SJCRH30 (cell line): ENCODE measurements around the gene FIBIN. TPM values are rescaled to one million over a fixed set of nuclear protein-coding genes. Genes with fewer than 3 reads are reported as not detected.
"Not testable (repeated sequence)": the region's sequence is repeated elsewhere in the genome, so short reads cannot be mapped to it uniquely, and the experiment has no call there.

Source experiments
- DNase-seq, 2 experiments: peaks; one replicate each; pipeline ENCODE4 v3.0.0-alpha.2; 2015 to 2020
- H3K27ac ChIP-seq: fragments of 250-450 bp; sonication (Bioruptor Pico); 2 replicates; pipeline ENCODE4 v1.5.1; 2020; ENCODE audit warnings: mild to moderate bottlenecking, moderate library complexity
- H3K27me3 ChIP-seq: fragments of 250-450 bp; sonication (Bioruptor Pico); 2 replicates; pipeline ENCODE4 v1.5.1; 2020; ENCODE audit warnings: mild to moderate bottlenecking, moderate library complexity
- H3K36me3 ChIP-seq: fragments of 250-450 bp; sonication (Bioruptor Pico); 2 replicates; pipeline ENCODE4 v1.5.1; 2020; ENCODE audit warnings: mild to moderate bottlenecking, moderate library complexity
- H3K4me1 ChIP-seq: fragments of 250-450 bp; sonication (Bioruptor Pico); 2 replicates; pipeline ENCODE4 v1.5.1; 2020; ENCODE audit warnings: mild to moderate bottlenecking, moderate library complexity
- H3K4me3 ChIP-seq: fragments of 250-450 bp; sonication (Bioruptor Pico); 2 replicates; pipeline ENCODE4 v1.5.1; 2020; ENCODE audit warnings: mild to moderate bottlenecking, moderate library complexity
- H3K9me3 ChIP-seq: fragments of 250-450 bp; sonication (Bioruptor Pico); replicated peaks from 2 replicates; pipeline ENCODE4 v1.5.1; 2020; ENCODE audit warnings: mild to moderate bottlenecking, moderate library complexity
- total RNA-seq: library from RNA; depleted of rRNA; stranded (reverse); fragments of >200 nt; shearing (Covaris generic); gene quantifications from 2 replicates; pipeline ENCODE4 v1.2.3, GENCODE V29; 2014

FIBIN gene
- total RNA-seq, 1 experiment from 2014 or later, result 0.36 TPM

DNA sequence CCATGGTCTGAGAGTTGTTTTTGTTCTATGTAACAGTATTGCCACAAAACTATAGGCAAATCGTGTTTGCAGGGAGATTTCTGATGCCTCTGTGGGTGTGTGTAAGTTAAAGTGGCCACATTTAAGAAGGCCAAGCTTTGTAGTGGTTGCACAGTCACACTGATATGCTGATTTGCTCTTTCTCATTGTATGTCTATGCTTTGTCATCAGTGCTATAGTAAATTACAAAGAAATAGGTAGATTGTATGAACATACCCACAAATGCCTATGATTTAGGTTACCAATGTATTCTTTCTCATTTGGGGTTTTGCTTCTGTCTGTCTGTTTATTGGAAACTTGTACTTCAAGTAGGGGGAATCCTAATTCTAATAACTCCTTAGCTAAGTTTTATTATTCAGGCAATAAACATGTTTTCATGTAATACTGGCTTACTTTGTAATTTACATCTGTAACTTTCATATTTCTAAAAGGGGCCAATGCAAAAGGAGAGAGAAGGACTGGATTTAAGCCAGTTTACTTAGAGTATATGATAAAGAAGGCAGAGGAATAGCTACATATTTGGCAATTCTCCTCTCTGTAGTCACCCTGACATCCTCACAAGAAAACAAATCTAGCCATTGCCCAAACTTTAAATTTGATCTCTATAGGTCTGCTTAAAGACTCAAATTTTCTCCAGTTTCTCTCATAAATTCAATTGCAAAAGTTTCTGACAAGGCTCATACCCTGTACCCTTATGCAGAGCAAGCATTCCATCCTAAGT lies 2.0 kb downstream of the FIBIN start:
- 0 out of 2 replicates have a peak, but pooled peaks cover 3% of the 10 kb centered on the region for H3K4me1 ChIP-seq
- no peaks in the 10 kb centered on the region for H3K9me3 ChIP-seq
- H3K27ac ChIP-seq, result no peak overlapping the region
- H3K27me3 ChIP-seq, result peaks cover 11% of the 10 kb centered on the region; the same call in 1 of the 2 replicates
- no peaks in the 10 kb centered on the region for H3K36me3 ChIP-seq
- no peak for DNase-seq
- no peak overlapping the region for H3K4me3 ChIP-seq

DNA sequence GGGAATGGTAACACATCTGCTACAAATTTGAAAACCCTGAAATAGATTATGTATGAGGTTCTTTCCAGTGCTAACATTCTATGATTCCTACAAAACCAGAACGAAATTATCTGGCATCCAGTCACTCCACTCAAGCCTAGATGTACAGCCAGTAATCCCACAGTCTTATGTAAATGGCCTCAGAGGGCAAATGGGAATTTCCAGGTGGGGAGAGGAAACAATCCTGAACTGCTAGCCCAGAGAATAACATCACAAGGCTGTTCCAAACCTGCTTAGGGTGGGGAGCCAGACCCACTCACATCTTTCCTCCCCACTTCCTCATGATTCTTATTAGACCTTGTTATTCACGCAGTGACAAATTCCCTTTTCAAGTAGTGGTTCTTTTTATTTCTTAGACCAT lies 3.5 kb downstream of the FIBIN start:
- Histone ChIP-seq H3K27me3 (peaks cover 11% of the 10 kb centered on the region; the same call in 1 of the 2 replicates), H3K9me3 (no peaks in the 10 kb centered on the region), H3K27ac (no peak overlapping the region), H3K4me1 (0 out of 2 replicates have a peak, but pooled peaks cover 3% of the 10 kb centered on the region), H3K36me3 (no peaks in the 10 kb centered on the region), H3K4me3 (no peak overlapping the region)
- no peak for DNase-seq

DNA sequence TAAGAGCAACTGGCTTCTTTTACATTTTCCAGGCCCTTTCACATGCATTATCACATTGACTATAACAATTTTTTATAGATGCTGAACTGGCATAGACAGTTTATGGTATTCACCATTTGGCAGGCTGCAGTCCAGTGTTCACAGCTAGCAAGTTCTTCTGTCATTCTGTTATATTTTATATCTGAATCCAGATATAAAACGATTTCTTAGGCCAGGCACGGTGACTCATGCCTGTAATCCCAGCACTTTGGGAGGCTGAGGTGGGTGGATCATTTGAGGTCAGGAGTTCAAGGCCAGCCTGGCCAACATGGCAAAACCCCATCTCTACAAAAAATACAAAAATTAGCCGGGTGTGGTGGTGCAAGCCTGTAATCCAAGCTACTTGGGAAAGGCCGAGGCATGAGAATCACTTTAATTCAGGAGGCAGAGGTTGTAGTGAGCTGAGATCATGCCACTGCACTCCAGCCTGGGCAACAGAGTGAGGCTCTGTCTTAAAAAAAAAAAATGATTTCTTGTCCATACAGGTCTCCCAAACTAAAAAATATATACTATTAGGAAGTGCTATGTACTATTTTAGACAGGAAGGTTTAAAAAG lies 7.3 kb downstream of the FIBIN start:
- not testable (repeated sequence) for H3K4me3 ChIP-seq, H3K9me3 ChIP-seq, H3K36me3 ChIP-seq, H3K27ac ChIP-seq, H3K27me3 ChIP-seq, DNase-seq, H3K4me1 ChIP-seq

DNA sequence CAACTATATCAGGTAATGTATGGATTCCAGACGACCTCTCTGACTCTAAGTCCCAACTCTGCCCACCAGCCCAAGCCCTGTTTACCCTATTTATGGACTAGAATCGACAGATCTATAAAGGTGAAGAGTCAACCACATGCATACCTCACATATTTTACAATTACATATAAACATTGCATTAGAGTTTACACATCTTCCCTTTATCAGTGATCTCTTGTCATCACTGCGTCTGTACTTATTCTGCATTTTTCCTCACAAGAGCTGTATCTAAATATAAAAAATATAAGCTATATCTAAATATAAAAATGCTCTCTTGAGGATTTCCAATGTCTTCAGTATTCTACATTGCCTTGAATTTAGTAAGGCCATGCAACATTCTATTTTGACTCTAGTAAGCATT lies 8.5 kb downstream of the FIBIN start:
- Histone ChIP-seq H3K4me1 (0 out of 2 replicates have a peak, but pooled peaks cover under 1% of the 10 kb centered on the region), H3K4me3 (no peak overlapping the region), H3K27me3 (no peaks in the 10 kb centered on the region), H3K27ac (no peak overlapping the region), H3K9me3 (no peaks in the 10 kb centered on the region), H3K36me3 (no peaks in the 10 kb centered on the region)
- no peak for DNase-seq

DNA sequence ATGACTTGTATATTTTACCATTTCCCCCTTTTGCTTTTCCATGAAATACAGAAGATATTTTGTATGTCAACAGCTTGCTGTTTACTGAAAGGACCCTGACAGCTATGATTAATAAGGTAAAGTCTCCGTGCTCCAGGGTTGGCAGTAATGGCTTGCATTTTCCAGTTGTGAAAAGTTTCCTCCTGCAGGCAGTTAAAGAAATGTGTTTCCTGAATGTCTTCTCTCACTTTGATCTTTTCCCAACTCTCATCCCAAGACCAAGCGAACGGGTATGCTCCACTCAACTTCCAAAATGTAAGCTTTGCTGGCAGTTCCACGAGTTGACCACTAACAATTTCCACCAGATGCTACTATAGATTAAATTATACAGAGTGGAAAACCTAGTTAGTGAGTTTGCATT lies 8.9 kb downstream of the FIBIN start:
- Histone ChIP-seq H3K27ac (no peak overlapping the region), H3K27me3 (no peaks in the 10 kb centered on the region), H3K9me3 (no peaks in the 10 kb centered on the region), H3K36me3 (no peaks in the 10 kb centered on the region), H3K4me1 (no peaks in the 10 kb centered on the region), H3K4me3 (no peak overlapping the region)
- no peak for DNase-seq

DNA sequence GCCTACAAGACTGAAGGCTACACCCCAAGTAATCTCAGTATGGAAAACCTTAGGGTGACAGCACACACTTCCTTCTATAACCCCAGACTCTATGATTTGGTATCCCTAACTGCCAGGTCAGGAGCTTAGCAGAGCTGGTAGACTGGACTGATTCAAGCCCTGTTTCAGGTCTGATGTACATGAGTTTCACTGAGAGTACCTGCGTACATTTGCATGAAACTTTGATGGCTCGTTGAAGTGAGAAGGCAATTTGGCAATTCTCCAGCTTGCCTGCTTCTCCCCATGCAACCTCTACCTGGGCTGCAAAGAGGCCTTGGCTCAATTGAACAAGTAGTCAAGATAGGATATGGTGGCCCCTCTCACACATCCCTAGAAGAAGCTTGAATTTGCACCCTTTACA lies 10.2 kb downstream of the FIBIN start:
- DNase-seq, result no peak
- Histone ChIP-seq H3K4me1 (no peaks in the 10 kb centered on the region), H3K4me3 (no peak overlapping the region), H3K36me3 (no peaks in the 10 kb centered on the region), H3K9me3 (no peaks in the 10 kb centered on the region), H3K27ac (no peak overlapping the region), H3K27me3 (no peaks in the 10 kb centered on the region)

DNA sequence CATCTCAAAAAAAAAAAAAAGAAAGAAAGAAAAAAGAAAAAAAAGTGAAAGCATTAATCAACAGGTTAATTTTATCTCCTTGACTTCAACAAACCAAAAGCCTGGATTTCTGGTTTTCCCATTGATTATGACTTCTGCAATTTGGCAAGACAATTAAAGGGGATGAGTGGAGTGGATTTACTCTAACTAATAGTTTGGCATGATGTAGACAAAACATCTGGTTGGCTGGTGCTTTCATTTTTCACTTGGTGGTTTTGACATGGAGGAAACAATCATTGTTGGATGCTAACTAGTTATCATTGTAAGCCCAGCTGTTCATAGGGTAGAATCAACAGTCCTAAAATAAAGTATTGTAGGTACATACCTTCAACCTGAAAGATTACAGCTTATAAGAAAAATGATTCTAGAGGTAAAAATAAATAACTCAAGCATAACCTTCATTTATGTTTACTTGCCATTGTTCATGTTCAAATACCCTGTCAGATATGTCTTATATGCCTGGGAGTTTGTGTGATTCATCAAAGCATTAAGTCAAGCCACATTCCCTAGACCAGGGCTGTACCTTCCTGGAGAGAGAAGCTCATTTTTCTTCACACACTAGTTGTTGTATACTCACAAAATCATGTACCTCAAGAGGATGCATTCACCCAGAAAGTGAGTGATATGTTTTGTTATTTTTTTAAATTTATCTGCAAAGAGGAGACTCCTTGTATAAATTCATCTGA lies 15.1 kb downstream of the FIBIN start:
- Histone ChIP-seq H3K4me1 (peaks cover 8% of the 10 kb centered on the region), H3K9me3 (no peaks in the 10 kb centered on the region), H3K4me3 (no peak overlapping the region), H3K27ac (no peak overlapping the region), H3K27me3 (no peaks in the 10 kb centered on the region), H3K36me3 (no peaks in the 10 kb centered on the region)
- no peak for DNase-seq

DNA sequence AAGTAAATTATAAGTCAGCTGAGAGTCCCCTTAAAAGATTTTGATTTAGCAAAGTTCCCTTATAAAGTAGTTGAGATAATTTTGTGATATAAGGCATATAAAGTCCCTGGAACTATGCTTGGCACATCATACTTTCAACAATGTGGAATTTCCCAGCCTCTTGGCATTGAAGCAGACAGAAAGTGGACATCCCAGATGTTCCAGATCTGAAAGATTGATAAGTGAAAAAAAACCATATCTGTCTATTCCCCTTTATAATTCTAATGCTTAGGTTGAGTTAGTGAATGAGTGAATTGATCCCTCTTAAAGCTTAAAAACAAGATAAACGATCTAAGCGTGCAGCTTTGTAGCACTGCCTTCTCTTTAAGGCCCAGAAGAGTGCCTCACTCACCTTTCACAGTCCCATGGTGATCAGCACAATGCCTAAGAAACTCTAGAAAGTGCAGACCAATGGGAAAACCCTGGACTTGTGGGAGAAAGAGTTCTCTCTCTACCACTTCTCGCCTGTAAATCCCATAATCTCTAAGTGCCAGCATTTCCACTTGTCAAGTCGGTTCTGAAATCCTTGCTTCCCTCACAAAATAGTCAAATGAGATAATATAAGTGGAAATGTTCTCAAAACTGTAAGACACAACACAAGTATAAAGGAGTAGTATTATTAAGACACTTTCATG lies 17.8 kb downstream of the FIBIN start:
- H3K4me3 ChIP-seq, result peak overlapping the region; percentile 45
- H3K4me1 ChIP-seq, result peaks cover 8% of the 10 kb centered on the region
- peak; percentile 9 to 57 for DNase-seq
- H3K27me3 ChIP-seq, result no peaks in the 10 kb centered on the region
- peak overlapping the region; percentile 46 for H3K27ac ChIP-seq
- no peaks in the 10 kb centered on the region for H3K9me3 ChIP-seq
- no peaks in the 10 kb centered on the region for H3K36me3 ChIP-seq

DNA sequence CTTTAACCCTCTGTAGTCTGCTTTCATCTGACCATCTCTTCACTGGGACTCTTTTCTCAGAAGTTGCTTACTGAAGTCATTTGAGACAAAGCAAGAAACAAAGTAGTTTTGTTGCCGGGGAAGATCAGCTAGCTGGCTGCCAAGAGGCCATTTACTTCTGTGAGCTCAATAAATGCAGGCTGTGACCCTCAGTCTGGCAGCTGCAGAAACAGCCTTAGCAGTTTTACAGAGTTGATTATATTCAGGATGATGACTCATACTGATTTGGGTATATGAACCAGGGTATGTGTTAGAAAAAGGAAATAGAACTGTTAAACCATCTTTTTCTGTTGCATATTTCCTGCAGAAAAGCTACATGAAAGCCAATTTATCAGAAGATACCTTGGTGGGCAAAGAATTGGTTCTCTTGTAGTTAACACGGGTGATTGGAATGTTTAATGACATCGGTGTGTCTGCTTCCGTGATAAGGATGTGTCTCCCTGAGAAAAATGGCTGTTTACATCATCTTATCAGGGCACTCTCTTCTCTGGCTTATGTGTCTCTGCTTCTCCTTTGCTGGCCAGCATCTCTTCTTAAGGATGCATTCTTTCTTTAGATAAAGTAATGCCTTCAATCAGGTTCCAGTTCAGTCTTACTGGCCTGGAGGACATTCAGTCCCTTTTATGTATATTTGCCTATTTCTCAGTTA lies 18.5 kb downstream of the FIBIN start:
- peak overlapping the region; percentile 45 for H3K4me3 ChIP-seq
- H3K27ac ChIP-seq, result peak overlapping the region; percentile 46
- H3K9me3 ChIP-seq, result no peaks in the 10 kb centered on the region
- DNase-seq, result peak; percentile 67 to 85
- no peaks in the 10 kb centered on the region for H3K27me3 ChIP-seq
- H3K36me3 ChIP-seq, result no peaks in the 10 kb centered on the region
- H3K4me1 ChIP-seq, result peaks cover 8% of the 10 kb centered on the region

DNA sequence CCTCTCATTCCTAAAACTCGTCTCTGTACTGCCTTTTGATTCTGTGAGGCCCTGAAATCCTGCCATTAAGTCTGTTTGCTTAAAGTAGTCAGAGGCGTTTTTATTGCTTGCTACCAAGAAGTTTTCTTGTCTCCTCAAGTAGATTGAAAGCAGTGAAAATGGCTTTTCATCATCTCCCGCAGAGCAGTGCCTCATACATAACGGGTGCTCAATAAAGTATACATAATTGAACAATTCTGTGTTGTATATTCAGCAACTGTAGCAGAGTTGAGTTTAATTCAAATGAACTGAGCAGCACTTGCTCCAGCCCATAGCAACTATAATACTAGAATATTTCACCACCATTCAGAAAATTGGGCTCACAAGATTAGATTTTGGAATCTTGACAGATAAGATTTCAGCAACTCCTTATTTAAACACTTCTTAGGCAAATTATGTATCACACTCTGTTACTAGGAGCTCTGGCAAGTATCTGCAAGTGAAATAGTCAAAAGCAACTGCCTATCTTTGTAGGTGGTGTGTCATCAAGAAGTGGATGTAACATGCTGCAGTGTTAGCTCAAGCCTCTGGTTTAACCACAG lies 20.0 kb downstream of the FIBIN start:
- H3K9me3 ChIP-seq, result no peaks in the 10 kb centered on the region
- no peaks in the 10 kb centered on the region for H3K27me3 ChIP-seq
- peaks cover 10% of the 10 kb centered on the region for H3K4me1 ChIP-seq
- no peak overlapping the region for H3K4me3 ChIP-seq
- H3K27ac ChIP-seq, result no peak overlapping the region
- no peak for DNase-seq
- no peaks in the 10 kb centered on the region for H3K36me3 ChIP-seq

DNA sequence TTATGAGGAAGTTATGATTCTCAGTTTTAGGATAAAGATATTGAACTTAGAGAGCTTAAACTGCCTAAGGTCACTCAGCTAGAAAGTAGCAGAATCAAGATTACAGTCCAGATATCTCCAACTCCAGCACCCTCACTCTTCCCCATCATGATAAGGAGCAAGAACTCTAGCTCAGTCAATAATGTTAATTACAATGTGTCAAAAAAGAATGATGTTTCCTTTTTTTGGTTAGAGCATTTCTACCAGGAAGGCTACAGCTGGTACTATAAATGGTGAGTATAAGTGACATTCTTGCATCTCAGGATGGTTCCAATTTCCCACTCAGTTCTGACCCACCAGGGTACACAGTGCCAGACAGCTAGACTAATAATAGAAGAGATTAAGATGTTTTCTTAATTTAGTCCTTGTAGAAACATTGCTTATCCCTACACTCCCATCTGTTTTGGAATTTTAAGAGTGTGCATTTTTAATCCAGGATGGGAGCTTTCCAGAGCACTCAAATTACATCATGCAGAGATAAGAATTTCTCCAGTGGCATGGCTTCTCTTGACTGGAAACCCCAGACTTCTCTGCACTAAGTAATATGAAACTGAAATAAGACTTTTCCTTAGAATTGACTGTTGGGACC lies 25.1 kb downstream of the FIBIN start:
- H3K9me3 ChIP-seq, result no peaks in the 10 kb centered on the region
- peaks cover 4% of the 10 kb centered on the region; the same call in 1 of the 2 replicates for H3K4me1 ChIP-seq
- no peaks in the 10 kb centered on the region for H3K27me3 ChIP-seq
- H3K36me3 ChIP-seq, result no peaks in the 10 kb centered on the region
- no peak overlapping the region for H3K27ac ChIP-seq
- no peak overlapping the region for H3K4me3 ChIP-seq
- peak in 1 of 2 experiments; percentile 23 for DNase-seq

DNA sequence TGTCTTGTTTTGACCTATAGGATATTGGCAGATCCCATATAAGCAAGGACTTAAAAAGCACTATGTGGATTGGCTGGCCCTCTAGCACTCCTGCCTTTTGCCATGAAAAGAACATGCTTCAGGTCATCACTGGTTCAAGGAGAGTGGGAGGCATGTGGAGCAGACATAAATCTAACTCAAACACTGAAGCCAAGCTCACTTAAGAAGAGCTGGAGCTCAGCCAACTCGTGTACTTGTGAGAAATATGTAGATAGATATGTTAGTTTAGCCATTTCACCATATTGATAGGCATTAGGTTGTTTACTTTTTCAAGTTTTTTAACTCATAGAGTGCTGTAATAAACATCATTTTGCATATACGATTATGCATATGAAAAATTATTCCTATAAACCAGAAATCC lies 26.8 kb downstream of the FIBIN start:
- no peak for DNase-seq
- no peak overlapping the region for H3K4me3 ChIP-seq
- no peaks in the 10 kb centered on the region for H3K27me3 ChIP-seq
- no peak overlapping the region for H3K27ac ChIP-seq
- H3K4me1 ChIP-seq, result peaks cover 4% of the 10 kb centered on the region; the same call in 1 of the 2 replicates
- no peaks in the 10 kb centered on the region for H3K36me3 ChIP-seq
- no peaks in the 10 kb centered on the region for H3K9me3 ChIP-seq

DNA sequence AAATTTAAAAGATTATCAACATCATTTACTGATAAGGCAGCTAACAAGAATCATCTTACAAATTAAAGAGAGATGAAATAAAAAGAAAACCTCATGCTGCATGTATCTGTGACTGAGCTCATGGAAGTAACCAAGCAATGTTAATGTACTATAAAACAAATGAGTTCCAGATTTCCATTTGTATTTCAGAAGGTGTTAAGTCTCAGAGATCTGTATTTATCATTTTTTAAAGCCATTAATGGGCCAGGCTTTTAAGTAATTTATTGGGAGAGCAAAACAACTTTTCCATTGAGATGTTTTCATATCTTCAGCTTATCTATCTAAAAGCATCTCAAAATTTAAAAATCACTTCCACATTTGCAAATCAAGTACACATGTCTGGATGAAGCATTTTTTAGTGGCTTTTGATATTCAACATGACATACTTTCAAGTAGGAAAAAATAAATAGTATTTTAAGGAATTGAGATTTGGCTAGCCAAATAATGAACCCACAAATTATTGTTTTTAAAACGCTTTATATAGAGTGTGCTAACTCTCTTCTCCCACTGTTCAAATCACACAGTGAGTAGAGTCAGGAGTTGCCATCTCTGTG lies 28.8 kb downstream of the FIBIN start:
- Histone ChIP-seq H3K4me3 (no peak overlapping the region), H3K9me3 (no peaks in the 10 kb centered on the region), H3K27ac (no peak overlapping the region), H3K27me3 (no peaks in the 10 kb centered on the region), H3K36me3 (no peaks in the 10 kb centered on the region), H3K4me1 (peaks cover 4% of the 10 kb centered on the region; the same call in 1 of the 2 replicates)
- no peak for DNase-seq
